Ramos (cell line): ENCODE data around the gene SRSF5.

ENCODE experiments used
- in situ Hi-C: fragments of 300-500 bp; cut with MboI; formaldehyde crosslinking; loops from one replicate; pipeline ENCODE4 v1.14.3; 2022; ENCODE audit warnings: low sequenced_read_pairs; ENCODE audit not compliant: unreplicated experiment

Gene SRSF5

GRCh38 chr14:69766984-69767368 is at the start of gene SRSF5:
TSS of gene SRSF5 (plus strand) at chr14:69767142. CDS start at chr14:69768157, 1,015 bp downstream.
- in situ Hi-C loops: no loop called here

- in situ Hi-C loops: loop anchor here (5.0 kb wide), 1 partner anchor 111 kb away; no protein-coding TSS in a partner anchor
Observed at GRCh38 chr14:69718614-69719013, 48.3 kb upstream of the SRSF5 start.

GRCh38 chr14:69719501-69719951 is 47.4 kb upstream of the SRSF5 start:
- in situ Hi-C loops: loop anchor here (5.0 kb wide), 1 partner anchor 112 kb away; no protein-coding TSS in a partner anchor

GRCh38 chr14:69720912-69721311 is 46.0 kb upstream of the SRSF5 start:
- in situ Hi-C loops: no loop called here

GRCh38 chr14:69726761-69727511 is 40.0 kb upstream of the SRSF5 start:
- in situ Hi-C loops: loop anchor here (25.0 kb wide), 1 partner anchor 465 kb away; the partner anchor contains the start of gene GALNT16

- in situ Hi-C loops: loop anchor here (25.0 kb wide), 1 partner anchor 466 kb away; the partner anchor contains the start of gene GALNT16
Observed at GRCh38 chr14:69727860-69728259, 39.1 kb upstream of the SRSF5 start.

GRCh38 chr14:69731919-69732598 is 34.9 kb upstream of the SRSF5 start:
- in situ Hi-C loops: loop anchor here (25.0 kb wide), 1 partner anchor 470 kb away; the partner anchor contains the start of gene GALNT16

- in situ Hi-C loops: loop anchor here (25.0 kb wide), 1 partner anchor 474 kb away; the partner anchor contains the start of gene GALNT16
Observed at GRCh38 chr14:69736405-69736804, 30.5 kb upstream of the SRSF5 start.

GRCh38 chr14:69741055-69741454 is 25.9 kb upstream of the SRSF5 start:
- in situ Hi-C loops: loop anchor here (25.0 kb wide), 1 partner anchor 479 kb away; the partner anchor contains the start of gene GALNT16

GRCh38 chr14:69749956-69750355 is 17.0 kb upstream of the SRSF5 start:
- in situ Hi-C loops: loop anchor here (25.0 kb wide), 1 partner anchor 488 kb away; the partner anchor contains the start of gene GALNT16

GRCh38 chr14:69750495-69750894 is 16.4 kb upstream of the SRSF5 start:
- in situ Hi-C loops: no loop called here

GRCh38 chr14:69752773-69753172 is 14.2 kb upstream of the SRSF5 start:
- in situ Hi-C loops: no loop called here

- in situ Hi-C loops: no loop called here
Observed at GRCh38 chr14:69753860-69754259, 13.1 kb upstream of the SRSF5 start.

GRCh38 chr14:69754487-69754886 is 12.5 kb upstream of the SRSF5 start:
- in situ Hi-C loops: no loop called here

GRCh38 chr14:69755296-69755695 is 11.6 kb upstream of the SRSF5 start:
- in situ Hi-C loops: no loop called here

GRCh38 chr14:69755784-69756183 is 11.2 kb upstream of the SRSF5 start:
- in situ Hi-C loops: no loop called here

- in situ Hi-C loops: no loop called here
Observed at GRCh38 chr14:69756298-69756697, 10.6 kb upstream of the SRSF5 start.

GRCh38 chr14:69760810-69761209 is 6.1 kb upstream of the SRSF5 start:
- in situ Hi-C loops: no loop called here

GRCh38 chr14:69763761-69764510 is 3.0 kb upstream of the SRSF5 start:
- in situ Hi-C loops: no loop called here

GRCh38 chr14:69767369-69767999 is 542 bp downstream of the SRSF5 start:
- in situ Hi-C loops: no loop called here
